K562 (cell line): ENCODE measurements around the gene EHD3. TPM values are rescaled to one million over a fixed set of nuclear protein-coding genes. Genes with fewer than 3 reads are reported as not detected.

Source experiments
- CBFA2T3 ChIP-seq: fragments of 450-650 bp; IDR thresholded peaks from 2 replicates; pipeline ENCODE4 v1.6.1; 2017
- ELK1 ChIP-seq: sonication (generic); formaldehyde crosslinking; IDR thresholded peaks from 2 replicates; pipeline ENCODE4 v1.8.1; 2022; ENCODE audit warnings: missing genetic modification reagents
- ELK3 ChIP-seq: fragments of 450-650 bp; formaldehyde crosslinking; IDR thresholded peaks from 2 replicates; pipeline ENCODE4 v1.4.0; 2020; ENCODE audit warnings: mild to moderate bottlenecking
- ESRRB ChIP-seq: fragments of 250-450 bp; sonication (Bioruptor Pico); IDR thresholded peaks from 2 replicates; pipeline ENCODE4 v1.5.0; 2020; ENCODE audit warnings: mild to moderate bottlenecking, moderate library complexity, borderline replicate concordance
- FOSL1 ChIP-seq: fragments of 200-800 bp; sonication (Bioruptor generic); conservative IDR thresholded peaks from 2 replicates; pipeline ENCODE4 v1.6.1; 2016; ENCODE audit warnings: missing genetic modification characterization, missing compliant biosample characterization
- HOXB6 ChIP-seq: fragments of 250-450 bp; sonication (Bioruptor Pico); IDR thresholded peaks from 2 replicates; pipeline ENCODE4 v1.5.1; 2022; ENCODE audit warnings: mild to moderate bottlenecking, borderline replicate concordance
- JUND ChIP-seq, 2 experiments: IDR thresholded peaks; 2 replicates in 1 of 2; 3 replicates in 1 of 2; pipeline ENCODE4 v1.6.1; 2011; ENCODE audit warnings: borderline replicate concordance in 2 of 2, low read depth in 2 of 2, low read length in 2 of 2, improper control_type of control experiment in 1 of 2, missing biosample characterization in 1 of 2, missing genetic modification characterization in 1 of 2, missing genetic modification reagents in 1 of 2
- KLF10 ChIP-seq: fragments of 250-450 bp; sonication (Bioruptor Pico); IDR thresholded peaks from 2 replicates; pipeline ENCODE4 v1.6.1; 2021; ENCODE audit warnings: matching md5 sums
- MCM2 ChIP-seq: fragments of 450-650 bp; IDR thresholded peaks from 2 replicates; pipeline ENCODE4 v1.6.1; 2017; ENCODE audit warnings: low read depth, mild to moderate bottlenecking
- NR2C2 ChIP-seq, 2 experiments: fragments of 200-800 bp in 1 of 2; sonication (Bioruptor generic) in 1 of 2; sonication (generic) in 1 of 2; formaldehyde crosslinking in 1 of 2; IDR thresholded peaks; 2 replicates each; pipeline versions ENCODE4 v1.6.1 to v1.8.0; 2016 to 2022; ENCODE audit warnings: mild to moderate bottlenecking in 1 of 2, missing compliant biosample characterization in 1 of 2, missing genetic modification characterization in 1 of 2, missing genetic modification reagents in 1 of 2
- RCOR1 ChIP-seq, 2 experiments: IDR thresholded peaks; 2 replicates each; pipeline ENCODE4 v1.6.1; 2012; ENCODE audit warnings: low read depth in 2 of 2, low read length in 2 of 2, borderline replicate concordance in 1 of 2, improper control_type of control experiment in 1 of 2
- RNF219 ChIP-seq: fragments of 250-450 bp; sonication (Bioruptor Pico); IDR thresholded peaks from 2 replicates; pipeline ENCODE4 v1.5.0; 2022; ENCODE audit warnings: mild to moderate bottlenecking
- SNAPC5 ChIP-seq: fragments of 250-450 bp; sonication (Bioruptor Pico); IDR thresholded peaks from 2 replicates; pipeline ENCODE4 v1.8.0; 2021; ENCODE audit warnings: moderate library complexity, mild to moderate bottlenecking, inconsistent platforms
- SRSF3 ChIP-seq: fragments of 200-400 bp; formaldehyde crosslinking; IDR thresholded peaks from 2 replicates; pipeline ENCODE4 v1.6.1; 2016; ENCODE audit warnings: mild to moderate bottlenecking, low read length, moderate library complexity; ENCODE audit not compliant: insufficient read depth
- TAL1 ChIP-seq: fragments of 450-650 bp; IDR thresholded peaks from 2 replicates; pipeline ENCODE4 v1.6.1; 2016; ENCODE audit warnings: mild to moderate bottlenecking
- TBP ChIP-seq: optimal IDR thresholded peaks from 2 replicates; pipeline ENCODE3; 2011; ENCODE audit warnings: low read depth, low read length, improper control_type of control experiment
- TCF3 ChIP-seq: sonication (generic); formaldehyde crosslinking; IDR thresholded peaks from 2 replicates; pipeline ENCODE4 v1.4.0; 2020; ENCODE audit warnings: mild to moderate bottlenecking, missing genetic modification reagents
- TEAD2 ChIP-seq: fragments of 450-650 bp; IDR thresholded peaks from 2 replicates; pipeline ENCODE4 v1.6.1; 2016; ENCODE audit warnings: missing genetic modification characterization, control low read depth, missing compliant biosample characterization
- THRA ChIP-seq: fragments of 450-650 bp; IDR thresholded peaks from 2 replicates; pipeline ENCODE4 v1.6.1; 2017; ENCODE audit warnings: mild to moderate bottlenecking, moderate library complexity
- ZKSCAN8 ChIP-seq: fragments of 200-800 bp; sonication (Bioruptor generic); IDR thresholded peaks from 2 replicates; pipeline ENCODE4 v1.6.1; 2016; ENCODE audit warnings: missing genetic modification characterization, missing compliant biosample characterization
- ZNF316 ChIP-seq: fragments of 450-650 bp; IDR thresholded peaks from 2 replicates; pipeline ENCODE4 v1.6.1; 2016
- ZNF57 ChIP-seq: fragments of 450-650 bp; formaldehyde crosslinking; IDR thresholded peaks from 2 replicates; pipeline ENCODE4 v1.4.0; 2020; ENCODE audit warnings: mild to moderate bottlenecking, moderate library complexity
- polyA plus RNA-seq, 8 experiments: library from polyadenylated mRNA; depleted of rRNA in 4 of 8; stranded (reverse) in 5 of 8; unstranded in 3 of 8; fragments of >200 nt; fragmentation: Nextera tagmentation in 2 of 8; fragmentation: Illumina TruSeq in 1 of 8; extraction: Ambion mirVana in 2 of 8; extraction: Trizol in 1 of 8; gene quantifications; 2 replicates each; pipeline versions ENCODE4 v1.2.1 to v1.2.3, GENCODE V29; 2011 to 2014; ENCODE audit warnings: inconsistent platforms in 1 of 8, missing spikeins in 1 of 8
- total RNA-seq, 7 experiments: library from RNA; depleted of rRNA in 6 of 7; stranded (reverse); fragments of >200 nt in 6 of 7; fragmentation: Illumina TruSeq in 2 of 7; extraction: Trizol in 2 of 7; gene quantifications; 2 replicates each; pipeline versions ENCODE4 v1.2.1 to v1.2.3, GENCODE V29; 2011 to 2021; ENCODE audit warnings: low replicate concordance in 1 of 7

Gene EHD3
- total and polyA plus RNA-seq, 9 of the 15 experiments (the other 6 are each of a cell fraction or from before 2014, with no cell fraction given) = under 0.01 to 0.04 (median 0.03) TPM; not detected in 3

- no peak for TF ChIP-seq NR2C2 (CRISPR knock-in tag; IDR thresholded peaks at IDR 0.05)
- no peak for TF ChIP-seq NR2C2 (tag; IDR thresholded peaks at IDR 0.05)
- TF ChIP-seq ESRRB (CRISPR knock-in tag) = no peak
- TF ChIP-seq ELK3 (CRISPR knock-in tag) = no peak
- 0 out of 2 replicates have a peak, but pooled peaks have one; percentile 15 for TF ChIP-seq TAL1
- no peak for TF ChIP-seq ELK1 (CRISPR knock-in tag)
- no peak for TF ChIP-seq ZNF316
- TF ChIP-seq HOXB6 = no peak
- TF ChIP-seq SNAPC5 (CRISPR knock-in tag) = no peak
- peak; percentile 86; the same call in 1 of the 2 replicates for TF ChIP-seq ZKSCAN8 (CRISPR knock-in tag)
- no peak for TF ChIP-seq THRA
- peak; percentile 48; the same call in 1 of the 2 replicates for TF ChIP-seq FOSL1 (tag)
- no peak for TF ChIP-seq RCOR1 (IDR thresholded peaks at IDR 0.05; ENCODE audit: borderline replicate concordance in 1 of 2, low read depth in 2 of 2, low read length in 2 of 2)
- no peak for TF ChIP-seq MCM2
- TF ChIP-seq ZNF57 = no peak
- TF ChIP-seq TEAD2 (tag) = no peak
- no peak for TF ChIP-seq RNF219
- peak; percentile 61; the same call in 1 of the 2 replicates for TF ChIP-seq TCF3 (CRISPR knock-in tag)
- no peak for TF ChIP-seq KLF10 (CRISPR knock-in tag)
- TF ChIP-seq SRSF3 = no peak
- TF ChIP-seq CBFA2T3 = peak; percentile 40; the same call in 1 of the 2 replicates
- peak; percentile 61; the same call in 1 of the 2 replicates for TF ChIP-seq JUND (IDR thresholded peaks at IDR 0.05; ENCODE audit: borderline replicate concordance, low read depth, low read length)
- TF ChIP-seq JUND (tag; IDR thresholded peaks at IDR 0.05; ENCODE audit: borderline replicate concordance, low read depth, low read length) = peak; percentile 69; the same call in 1 of the 3 replicates
- no peak for TF ChIP-seq TBP
Observed at GRCh38 chr2:31235504-31235902, 1.6 kb downstream of the EHD3 start (continued).
